Activated T-cell treated with anti-CD3 and anti-CD28 coated beads, Interleukin-2, amount 50 U/mL, for 48 hours (primary cell): Measurements from ENCODE around the gene APOA5.

Experiments
- DNase-seq, 2 experiments: peaks; one replicate each; pipeline ENCODE4 v3.0.0-alpha.2; 2020

Gene APOA5

DNA sequence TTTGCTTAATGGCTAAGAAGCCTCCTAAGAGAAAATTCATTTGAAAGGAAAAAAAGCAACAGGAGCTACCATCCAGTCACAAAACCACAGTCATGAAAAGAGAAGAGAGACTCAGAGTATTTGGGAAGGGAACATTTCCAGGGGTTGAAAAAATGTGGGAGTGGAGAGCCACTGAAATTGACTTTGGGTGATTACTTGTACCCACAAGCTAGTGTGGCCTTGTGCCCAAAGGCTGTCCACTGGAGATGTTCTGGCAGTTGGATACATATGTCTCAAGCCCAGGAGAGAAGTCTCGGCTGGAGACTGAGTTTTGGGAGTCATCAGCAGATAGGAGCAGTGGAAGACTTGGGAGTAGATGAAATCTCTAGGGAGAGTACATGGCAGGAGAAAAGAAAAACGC lies 3.2 kb upstream of the APOA5 start:
- DNase-seq, result no peak

DNA sequence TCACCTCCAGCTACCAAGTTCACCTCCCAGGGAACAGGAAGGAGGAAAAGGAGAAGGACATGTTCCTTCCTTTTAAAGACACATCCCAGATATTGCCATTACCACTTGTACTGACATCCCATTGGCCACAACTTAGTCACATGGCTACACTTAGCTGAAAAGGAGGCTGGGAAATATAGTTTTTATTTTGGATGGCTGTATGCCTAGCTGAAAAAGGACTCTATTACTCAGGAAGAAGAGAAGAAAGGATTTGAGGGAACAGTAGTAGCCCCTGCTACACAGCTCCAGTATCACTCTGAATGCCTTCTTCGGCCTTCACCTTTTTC lies 2.1 kb upstream of the APOA5 start:
- DNase-seq, result no peak

DNA sequence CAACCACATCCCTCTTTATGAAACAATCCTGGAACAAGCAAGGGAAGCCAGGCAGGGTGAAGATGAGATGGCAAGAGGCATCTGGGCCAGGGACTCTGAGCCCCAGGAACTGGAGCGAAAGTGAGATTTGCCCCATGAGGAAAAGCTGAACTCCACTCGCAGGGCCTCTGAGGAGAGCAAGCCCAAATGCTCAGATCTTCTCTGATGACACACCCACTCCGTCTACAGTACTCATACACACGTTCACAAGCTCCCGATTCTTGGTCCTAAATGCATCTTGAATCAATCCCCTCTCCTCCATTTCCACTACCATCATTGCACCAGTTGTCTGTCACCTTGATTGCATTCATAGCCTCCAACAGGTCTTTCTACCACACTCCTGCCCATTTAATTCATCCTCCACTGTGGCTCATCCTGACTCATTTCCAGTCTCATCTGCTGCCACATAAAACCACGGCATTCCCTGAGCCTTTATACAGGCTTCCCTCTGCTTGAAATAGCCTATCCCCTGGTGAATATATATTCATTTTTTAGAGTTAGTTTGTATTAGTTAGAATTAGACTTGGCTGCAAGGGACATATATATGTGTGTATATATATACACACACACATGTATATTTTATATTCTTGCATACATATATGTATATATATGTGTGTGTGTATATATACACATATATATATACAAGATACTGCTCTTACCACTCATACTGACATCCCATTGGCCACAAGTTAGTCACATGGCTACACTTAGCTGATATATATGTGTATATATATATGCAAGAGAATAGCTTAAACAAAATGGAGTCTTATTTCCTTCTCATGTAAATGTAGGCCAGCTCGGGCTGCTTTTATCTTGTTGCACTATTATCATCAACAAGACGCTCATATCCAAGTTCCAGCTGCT lies 1.4 kb upstream of the APOA5 start:
- DNase-seq, result no peak

DNA sequence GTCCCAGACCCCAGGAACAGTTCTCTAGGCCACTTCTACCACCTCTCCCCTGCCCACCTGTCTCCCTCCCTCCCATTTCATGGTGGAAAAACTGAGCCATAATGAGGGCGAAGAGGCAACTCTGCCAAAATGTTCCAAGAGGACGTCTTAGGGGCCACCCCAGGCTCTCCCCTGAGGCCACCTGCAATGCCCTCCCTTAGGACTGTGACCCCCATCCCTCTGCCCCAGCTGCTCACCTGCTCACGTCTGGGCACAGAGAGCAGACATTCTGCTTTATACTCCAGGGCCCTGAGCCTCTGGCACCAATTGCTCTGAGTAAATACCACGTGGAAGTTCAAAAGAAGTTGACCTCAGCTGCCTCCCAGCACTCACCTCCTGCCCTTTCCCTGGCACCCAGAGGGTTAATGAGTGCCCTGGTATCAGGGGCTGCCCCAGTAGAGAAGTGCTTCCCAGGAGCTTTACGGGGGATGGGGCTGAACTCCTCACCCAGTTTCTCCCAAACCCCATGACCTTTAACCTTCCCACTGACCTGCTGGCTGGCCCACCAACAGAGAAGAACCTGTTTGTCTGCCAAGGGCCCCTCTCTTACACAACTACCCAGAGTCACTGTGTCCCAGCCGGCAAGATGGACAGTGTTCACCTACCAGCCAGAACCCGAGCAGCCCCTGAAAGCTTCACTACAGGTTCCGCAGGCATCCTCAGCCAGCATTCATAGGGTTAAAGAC lies 627 bp upstream of the APOA5 start:
- DNase-seq, result no peak

DNA sequence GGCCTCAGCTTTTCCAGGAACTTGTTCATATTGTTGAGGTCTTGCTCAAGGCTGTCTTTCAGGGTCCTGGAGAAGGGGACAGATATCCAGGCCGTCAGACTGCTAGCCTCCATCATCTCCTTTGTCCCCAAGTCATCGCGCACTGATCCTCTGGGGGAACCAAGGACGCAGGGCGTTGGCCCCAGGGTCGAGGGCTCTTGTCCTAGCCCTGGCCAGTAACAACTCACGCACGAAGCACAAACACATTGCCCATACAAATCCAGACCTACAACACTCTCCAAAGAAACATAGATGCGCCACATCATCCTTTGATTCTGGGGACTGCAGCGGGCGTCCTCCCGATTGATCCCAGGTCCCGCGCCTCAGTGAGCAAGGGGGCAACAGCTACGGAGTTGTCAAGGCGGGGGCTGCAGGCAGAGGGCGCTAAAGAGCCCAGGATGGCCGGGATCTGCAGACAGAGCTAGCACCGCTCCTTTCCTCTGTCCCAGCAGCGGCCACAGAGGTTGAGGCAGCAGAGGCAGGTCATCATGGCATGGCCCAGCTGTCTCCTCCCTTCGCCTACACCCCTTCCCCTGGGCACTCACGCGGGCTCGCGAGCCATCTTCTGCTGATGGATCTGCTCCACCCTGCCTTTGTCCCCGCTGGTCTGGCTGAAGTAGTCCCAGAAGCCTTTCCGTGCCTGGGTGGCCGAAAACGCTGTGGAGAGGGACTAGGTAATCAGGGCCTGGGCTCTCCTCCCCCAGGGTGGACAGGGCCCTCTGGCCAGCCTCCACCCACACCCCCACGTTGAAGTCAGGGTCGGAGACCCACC lies 472 bp downstream of the APOA5 start:
- DNase-seq, result peak; percentile 84 to 89

DNA sequence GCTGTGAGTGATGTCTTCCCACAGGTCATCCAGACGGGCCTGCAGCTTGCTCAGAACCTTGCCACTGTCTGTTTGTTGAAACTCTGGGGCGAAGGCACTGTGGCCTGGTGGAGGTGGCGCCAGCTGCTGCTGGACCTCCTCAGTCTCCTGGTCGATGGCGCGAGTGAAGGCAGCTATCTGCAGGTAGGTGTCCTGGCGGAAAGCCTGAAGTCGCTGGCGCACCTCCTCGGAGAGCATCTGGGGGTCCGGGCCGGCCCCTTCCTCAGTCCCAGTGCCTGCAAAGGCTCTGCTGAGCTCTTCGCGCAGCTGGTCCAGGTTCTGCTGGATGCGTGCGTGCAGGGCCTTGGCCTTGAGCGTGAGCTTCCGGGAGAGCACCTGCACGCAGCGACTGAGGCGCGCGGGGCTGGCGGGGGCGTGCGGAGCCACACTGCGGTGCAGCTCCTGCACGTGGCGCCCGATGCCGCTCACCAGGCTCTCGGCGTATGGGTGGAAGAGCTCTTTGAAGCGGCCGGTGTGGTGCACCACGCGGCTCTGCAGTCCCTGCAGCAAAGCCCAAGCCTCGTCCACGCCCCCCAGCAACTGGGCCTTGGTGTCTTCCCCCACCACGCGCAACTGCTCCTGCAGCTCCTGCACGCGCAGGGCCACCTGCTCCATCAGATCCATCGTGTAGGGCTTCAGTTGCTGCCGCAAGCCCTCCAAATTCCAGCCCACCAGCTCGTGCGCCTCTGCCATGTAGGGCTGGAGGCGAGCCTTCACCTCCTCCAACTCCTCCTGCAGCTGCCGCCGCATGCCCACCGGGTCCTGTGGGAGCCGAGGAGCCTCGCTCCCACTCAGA lies 1.3 kb downstream of the APOA5 start:
- DNase-seq, result no peak

DNA sequence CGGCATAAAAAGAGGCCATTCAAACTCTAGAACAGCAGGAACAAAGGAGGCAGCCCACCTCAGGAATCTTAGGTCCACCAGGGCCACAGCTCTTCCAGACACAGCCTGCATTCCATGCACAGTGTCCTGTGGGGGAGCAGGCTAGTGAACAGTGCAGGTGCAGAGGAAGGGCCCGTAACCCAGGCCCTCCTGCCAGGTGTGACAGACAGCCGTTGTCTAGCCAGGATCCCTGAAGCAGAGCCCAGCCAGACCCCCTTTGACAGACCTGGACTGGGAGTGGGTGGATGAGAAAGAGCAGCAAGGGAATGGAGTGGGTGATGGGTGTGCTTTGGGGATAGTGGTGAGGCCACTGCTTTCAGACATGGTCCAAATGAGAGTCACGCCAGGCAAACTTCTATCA lies 2.7 kb downstream of the APOA5 start:
- no peak for DNase-seq

DNA sequence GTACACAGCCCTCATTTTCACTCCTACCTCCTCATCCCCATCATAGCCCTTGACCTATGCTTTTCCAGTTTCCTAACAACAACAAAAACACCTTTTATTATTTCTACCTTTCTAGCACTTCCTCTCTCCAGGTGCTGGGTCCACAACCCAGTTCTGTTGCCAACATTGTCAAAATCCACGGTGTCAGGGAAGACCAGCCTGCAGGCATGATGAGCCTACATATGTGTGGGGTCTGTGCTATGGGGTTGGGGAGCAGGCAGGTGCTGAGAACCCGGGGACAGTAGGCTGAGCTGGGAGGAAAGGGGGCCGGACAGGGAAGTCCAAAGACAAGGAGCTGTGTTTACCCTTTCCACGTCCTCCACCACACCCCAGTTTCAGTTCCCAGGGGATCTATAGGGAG lies 3.1 kb downstream of the APOA5 start:
- DNase-seq, result no peak

DNA sequence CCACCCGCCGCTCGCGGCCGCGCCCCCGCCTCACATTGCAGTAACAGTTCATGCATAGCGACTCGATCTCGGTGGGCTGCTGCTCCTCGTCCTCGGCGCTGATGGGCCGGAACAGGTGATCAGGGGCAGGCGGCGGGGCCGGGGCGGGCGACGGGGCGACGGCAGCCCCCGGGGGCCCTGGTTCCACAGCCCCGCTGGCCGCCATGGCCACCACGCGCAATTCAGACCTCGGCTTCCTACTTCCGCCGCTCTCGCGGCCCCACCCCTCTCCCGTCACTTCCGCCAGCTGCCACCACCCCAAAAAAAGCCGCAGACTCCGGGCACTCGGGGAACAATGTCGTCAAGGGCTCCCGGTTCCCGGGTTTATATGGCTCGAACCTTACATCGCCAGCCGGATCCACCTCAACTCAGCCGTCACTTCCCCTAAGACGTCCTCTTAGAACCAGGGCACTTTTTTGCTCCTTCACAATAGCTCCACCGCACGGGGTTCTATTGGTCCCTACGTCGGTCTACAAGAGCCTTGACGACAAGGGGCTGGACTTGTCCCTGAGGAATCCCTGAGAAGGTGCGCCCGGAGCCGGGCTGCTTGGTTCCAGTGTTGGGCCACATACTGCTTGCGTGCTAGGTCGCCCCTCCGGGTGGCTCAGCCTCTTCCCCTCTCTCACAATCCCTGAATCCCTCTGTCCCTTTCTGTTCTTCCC lies 3.7 kb downstream of the APOA5 start, which contains the start of gene ZPR1:
Gene ZPR1 (minus strand): TSS at position 238 of the 701 bp plus-strand sequence. CDS start 33 bp downstream, at position 205.
- DNase-seq, result peak; percentile 85 to 89

DNA sequence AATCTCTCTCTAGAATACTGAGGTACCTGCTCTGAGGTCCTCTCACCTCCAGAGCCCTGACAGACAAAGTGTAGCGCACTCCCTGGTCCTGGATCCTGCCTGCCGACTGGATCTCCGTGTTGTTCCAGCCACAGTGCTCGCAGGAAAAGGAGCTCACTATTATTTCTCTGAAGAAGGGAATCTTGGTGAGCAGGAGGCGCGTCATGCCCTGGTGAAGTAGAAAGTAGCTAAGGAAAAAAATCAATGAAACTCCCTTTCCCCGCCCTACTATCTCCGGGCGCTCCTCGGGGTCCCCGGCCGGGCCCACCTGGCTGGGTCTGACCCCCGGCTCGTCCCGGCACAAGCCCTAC lies 4.3 kb downstream of the APOA5 start:
- no peak for DNase-seq

DNA sequence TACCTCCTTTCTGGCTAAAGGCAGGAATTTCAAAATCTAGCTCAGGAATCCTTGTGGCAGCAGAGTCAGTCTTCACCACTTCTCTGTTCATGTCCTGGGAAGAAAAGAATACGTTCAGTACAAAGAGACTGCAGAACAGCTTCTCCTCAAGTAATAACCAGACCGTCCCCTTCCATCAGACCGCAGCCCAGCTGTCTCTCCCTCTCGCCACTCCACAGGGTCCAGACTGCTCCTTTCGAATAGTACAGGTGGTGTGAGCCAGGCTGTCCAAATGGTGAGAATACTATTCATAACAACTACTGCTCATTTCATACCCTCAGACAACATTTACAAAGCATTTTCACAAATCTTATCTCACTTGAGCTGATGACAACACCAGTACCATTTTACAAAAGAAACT lies 4.7 kb downstream of the APOA5 start:
- DNase-seq, result no peak

DNA sequence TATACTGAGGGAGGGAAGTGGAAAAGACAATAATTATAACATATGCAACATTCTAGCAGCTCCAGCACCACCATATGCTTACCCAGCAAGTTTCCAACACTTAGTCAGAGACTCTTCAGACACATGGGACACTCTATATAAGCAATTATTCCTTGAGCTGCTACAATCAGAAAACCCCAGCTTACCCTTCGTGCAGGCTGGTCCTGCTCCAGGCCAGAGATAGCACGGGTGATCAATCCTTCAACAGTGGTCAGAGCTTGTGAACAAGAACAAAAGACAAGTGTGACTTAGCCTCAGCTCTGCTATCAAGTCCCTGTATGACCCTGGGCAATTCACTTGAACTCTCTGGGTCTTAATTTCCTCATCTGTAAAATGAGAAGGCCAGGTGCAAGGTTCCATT lies 5.4 kb downstream of the APOA5 start:
- DNase-seq, result no peak

DNA sequence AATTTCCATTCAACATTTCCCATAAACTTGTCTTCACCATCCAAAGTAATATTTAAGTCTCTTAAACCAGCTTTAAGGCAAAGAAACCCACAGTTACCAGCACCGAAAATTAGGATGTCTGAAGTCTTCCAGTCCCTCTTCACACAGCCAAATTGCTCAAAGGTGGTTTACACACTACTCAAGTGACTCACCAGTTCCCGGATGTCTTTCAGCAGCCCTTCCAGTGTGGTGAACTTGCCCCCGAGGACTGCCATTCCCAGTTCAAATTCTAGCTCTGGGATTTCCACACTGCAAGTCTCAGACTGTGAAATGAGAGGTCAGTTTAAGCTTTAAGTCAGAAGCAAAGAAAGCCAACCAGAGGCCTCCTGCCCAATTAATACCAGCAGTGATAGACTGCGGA lies 9.0 kb downstream of the APOA5 start:
- DNase-seq, result no peak

DNA sequence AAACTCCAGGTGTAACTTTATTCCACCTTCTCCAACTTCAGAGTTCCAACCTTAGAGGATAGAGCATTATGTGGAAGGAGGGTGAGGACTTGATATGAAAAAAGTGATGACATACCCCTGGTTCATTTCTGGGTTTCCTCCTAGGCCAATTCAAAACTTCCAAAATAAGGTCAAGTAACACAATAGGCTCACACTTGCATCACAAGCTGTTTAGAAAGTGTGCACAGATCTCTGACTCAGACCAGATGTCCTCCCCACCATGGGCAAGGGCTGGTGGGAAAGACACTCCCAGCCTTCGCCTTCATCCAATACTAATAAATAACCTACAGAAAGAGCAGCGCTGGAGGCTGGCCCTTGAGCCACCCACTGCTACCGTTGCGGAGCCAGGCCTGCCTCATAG lies 13.1 kb downstream of the APOA5 start:
- no peak for DNase-seq

DNA sequence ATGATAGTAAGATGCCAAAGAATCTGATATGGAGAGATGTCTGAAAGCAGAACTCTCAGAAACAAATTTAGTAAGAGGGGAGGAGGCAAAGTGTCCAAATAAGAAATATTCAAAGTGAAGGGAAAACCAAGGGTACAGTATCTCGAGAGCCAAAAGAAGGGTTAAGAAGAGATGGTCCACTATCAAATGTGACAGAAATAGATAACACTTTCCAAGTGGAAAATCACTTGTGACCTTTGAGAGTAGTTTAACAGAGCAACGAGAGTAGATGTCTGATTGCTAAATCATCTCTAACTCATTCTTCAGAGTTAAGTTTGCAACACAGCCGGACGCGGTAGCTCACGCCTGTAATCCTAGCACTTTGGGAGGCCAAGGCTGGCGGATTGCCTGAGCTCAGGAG lies 14.6 kb downstream of the APOA5 start:
- no peak for DNase-seq

DNA sequence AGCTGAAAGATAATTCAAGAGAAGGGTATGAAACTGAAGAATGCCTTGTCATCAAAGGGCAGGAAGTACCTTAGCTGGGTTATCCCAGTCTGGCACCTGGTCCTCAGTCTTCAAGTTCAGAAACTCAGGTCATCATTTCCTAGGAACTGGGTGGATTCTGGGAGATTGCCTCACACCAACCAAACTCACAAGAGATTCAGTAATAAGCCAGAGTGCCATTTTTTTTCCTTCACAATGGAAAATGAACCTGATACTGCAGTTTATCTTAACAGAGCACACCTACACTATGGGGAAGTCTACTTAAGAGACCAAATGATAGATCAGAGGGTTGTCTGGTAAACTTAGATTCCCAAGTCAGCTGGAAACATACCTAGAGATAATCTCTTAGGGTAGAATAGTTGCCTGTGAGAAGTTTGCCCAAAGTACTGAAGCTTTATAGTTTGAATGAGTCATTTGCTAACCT lies 15.1 kb downstream of the APOA5 start:
- DNase-seq, result no peak

DNA sequence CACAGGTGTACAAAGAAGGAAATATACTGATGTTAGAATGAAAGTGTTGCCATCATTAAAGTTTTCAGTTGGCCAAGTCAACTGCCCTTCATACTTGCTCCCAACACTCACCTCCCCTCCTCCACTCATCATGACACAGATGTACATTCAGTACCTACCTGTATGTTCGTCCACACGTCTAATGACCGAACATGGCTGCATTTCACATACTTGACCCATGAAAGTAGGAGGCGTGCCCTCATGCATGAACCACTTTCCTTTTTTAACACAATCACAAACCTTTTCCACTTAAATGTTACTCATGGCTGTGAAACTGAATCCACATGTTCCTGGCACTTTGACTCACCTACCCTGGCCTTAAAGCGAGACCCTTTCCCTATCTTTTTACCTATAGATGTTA lies 15.7 kb downstream of the APOA5 start:
- DNase-seq, result no peak

DNA sequence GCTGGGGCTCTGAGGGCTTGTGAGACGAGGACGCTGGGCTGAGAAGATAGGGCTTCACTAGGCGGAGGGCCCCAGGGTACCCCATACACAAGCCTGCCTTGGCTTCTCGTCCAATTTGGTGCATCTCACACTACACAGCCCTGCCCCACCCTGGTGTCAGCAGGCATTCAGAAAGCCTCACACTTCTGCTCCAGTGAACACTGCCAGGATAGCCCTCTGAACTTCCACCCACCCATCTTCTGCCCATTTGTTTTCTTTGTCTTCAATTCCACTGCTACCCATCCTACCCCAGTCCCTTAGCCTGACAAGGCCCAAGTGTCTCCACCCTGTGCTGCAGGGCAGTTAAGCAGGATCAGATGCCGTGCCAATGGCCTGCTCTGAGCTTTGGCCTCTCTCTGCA lies 17.0 kb downstream of the APOA5 start:
- no peak for DNase-seq

DNA sequence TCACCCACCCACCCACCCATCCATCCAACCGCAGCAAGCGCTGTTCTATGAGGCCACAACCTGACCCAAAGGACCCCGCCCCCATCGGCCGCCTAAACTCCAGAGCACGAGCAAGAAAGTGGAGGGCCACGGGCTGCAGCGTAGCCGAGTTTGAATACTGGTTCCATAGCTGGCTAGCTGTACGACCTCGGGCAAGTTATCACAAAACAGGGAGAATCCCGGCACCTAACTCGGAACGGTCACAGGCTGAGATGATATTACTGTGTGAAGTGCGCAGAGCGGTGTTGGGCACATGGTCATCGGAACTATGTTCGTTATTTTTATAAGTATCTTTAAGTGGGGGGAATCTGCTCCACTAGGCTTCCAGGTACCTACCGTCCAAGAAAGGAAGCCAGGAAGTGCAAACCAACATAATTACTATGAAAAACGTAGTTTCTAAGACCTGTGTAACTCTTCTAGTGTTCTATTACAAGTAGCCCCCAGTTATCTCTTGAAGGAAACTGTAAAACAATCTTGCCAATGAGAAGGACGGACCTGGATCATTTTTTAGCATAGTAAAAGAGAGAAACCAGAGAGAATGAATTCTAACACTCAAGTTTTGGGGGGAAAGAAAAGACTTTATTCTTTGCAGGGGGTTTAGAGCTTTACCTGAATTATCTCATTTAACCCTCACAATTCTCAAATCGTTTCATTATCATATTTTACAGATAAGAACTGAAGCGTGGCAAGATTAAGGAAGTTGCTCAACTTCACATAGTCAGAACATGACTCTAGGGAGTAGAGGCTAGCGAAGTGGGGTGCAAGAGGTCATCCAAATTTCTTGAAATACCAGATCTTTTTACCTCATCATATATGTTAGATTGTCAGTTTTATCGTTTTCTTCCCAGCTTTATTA lies 18.2 kb downstream of the APOA5 start:
- no peak for DNase-seq

DNA sequence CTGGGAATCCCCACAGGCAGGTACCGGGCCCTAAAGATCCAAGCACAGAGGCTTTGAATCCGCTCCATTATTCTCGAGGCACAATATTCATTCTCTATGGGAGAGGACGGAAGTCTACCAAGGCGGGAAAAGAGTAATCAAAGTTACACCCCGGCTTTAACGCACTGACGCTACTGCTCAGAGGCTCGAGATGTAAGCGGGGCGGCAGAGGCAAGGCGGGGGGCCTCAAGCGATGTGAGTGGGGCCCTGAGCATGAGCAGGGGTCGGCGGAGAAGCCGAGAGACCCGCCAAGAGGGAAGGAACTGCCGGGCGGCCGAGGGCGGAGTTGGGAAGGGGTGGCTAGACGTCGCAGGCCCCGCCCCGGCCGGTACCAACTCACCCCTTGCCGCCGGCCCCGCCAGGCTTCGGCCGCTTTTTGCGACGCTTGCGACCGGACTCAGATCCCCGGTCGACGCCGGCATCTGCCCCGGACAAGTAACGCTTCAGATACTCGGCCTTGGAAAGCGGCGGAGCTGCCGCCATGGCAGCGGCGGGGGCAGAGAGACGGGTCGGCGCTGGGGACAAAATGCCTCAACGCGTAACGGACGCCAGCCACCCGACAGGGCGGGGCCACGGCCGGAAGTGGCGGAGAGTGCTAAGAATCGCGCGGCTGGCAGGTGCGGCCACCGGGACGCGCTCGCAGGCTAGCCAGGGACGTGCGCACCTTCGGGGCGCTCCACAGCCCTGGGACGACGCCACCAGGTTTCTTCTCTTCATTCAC lies 19.1 kb downstream of the APOA5 start, which contains the start of gene BUD13:
Gene BUD13 (minus strand): TSS at position 545 of the 760 bp plus-strand sequence. CDS start 23 bp downstream, at position 522.
- DNase-seq, result peak; percentile 95 to 97
